HG03159 (cell line): Measurements from ENCODE around the gene LAMC1.
"Not testable (repeated sequence)": the region's sequence is repeated elsewhere in the genome, so short reads cannot be mapped to it uniquely, and the experiment has no call there.

Experiments
- ATAC-seq: cut with Tn5 transposase; IDR thresholded peaks from one replicate; pipeline ENCODE4 v1.9.1; 2021; ENCODE audit warnings: mild to moderate bottlenecking, moderate library complexity; ENCODE audit not compliant: unreplicated experiment

The LAMC1 gene

DNA sequence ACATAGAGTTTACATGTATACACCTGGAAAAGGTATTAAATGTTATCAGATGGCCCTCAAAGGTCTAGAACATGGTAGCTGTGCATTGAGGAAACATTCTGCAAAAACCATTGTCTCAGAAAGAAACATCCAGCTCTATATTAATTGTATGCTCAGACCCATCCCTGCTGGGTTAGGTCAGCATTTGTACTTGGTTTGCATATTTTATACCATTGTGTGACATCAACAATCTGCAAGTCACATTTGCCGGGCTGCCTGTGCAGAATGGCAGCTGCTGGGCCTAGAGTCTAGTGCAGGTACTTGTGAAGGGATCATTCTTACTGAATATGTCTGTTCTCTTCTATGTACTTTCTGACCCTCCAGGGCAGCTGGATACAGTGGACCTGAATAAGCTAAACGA, 119.0 kb downstream of the LAMC1 start:
- ATAC-seq = no peak

GRCh38 chr1:183143576-183144315, 120.5 kb downstream of the LAMC1 start:
- no peak for ATAC-seq

GRCh38 chr1:183144752-183145151, 121.5 kb downstream of the LAMC1 start:
- no peak for ATAC-seq

DNA sequence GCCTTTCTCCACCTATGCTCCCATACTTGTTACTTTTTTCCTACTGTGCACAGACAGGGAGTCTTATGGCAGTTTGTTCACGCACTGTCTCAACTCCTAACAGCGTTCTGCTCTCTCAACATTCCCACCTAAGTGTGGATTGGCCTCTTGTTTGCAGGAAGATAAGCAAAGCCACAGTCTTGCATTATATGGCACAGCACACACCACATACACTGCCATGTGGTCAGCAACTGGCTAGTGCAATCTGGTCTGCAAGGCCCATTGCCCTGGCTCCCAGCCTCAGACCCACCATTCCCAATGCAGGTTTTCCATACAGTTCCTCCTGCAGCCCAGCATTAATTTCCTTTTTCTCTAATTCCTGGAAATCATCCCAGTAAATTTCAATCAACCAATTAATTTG, 124.5 kb downstream of the LAMC1 start:
- no peak for ATAC-seq

- no peak for ATAC-seq
These were observed 125.4 kb downstream of the LAMC1 start for GRCh38 chr1:183148599-183148998.

DNA sequence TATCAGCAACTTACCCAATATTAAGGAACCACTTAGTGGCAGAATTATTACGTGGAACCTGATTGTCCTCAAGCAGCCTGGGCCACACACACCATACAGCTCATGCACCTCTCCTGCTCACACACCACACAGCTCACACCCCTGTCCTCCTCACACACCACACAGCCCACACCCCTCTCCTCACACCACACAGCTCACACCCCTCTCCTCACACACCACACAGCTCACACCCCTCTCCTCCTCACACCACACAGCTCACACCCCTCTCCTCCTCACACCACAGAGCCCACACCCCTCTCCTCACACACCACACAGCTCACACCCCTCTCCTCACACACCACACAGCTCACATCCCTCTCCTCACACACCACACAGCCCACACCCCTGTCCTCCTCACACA, 126.1 kb downstream of the LAMC1 start:
- ATAC-seq = no peak

- ATAC-seq = not testable (repeated sequence)
These were observed 126.8 kb downstream of the LAMC1 start for GRCh38 chr1:183150032-183150431.

DNA sequence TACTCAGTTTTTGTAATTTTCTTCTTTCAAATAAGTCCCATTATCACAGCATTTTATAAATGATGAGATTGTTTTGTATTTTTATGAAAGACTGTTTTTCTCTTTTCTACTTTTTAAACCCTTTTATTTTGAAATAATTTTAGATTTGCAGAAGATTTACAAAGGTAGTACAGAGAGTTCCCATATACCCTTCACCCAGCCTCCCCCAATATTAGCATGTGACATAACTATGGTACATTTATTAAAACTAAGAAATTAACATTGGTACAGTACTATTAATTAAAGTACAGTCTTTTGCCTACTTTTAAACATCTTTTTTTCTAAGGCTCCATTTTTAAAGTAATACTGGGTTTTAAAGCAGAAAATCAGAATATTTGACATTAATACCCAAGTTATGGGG, 127.2 kb downstream of the LAMC1 start:
- ATAC-seq = no peak

GRCh38 chr1:183152180-183152579, 129.0 kb downstream of the LAMC1 start:
- ATAC-seq = no peak

DNA sequence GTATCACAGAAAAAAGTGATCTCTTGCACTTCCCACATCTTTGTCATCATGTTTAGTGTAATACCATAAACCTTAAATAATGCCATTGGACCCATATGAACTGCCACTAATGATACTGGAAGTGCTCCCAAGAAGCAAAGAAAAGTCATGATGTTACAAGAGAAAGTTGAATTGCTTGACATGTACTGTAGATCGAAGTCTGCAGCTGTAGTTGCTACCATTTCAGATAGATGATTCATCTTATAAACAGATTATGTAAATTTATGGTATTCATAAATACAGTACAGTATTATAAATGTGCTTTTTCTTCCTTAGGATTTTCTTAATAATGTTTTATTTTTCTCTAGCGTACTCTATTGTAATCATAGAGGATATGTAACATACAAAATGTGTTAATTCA, 132.7 kb downstream of the LAMC1 start:
- ATAC-seq = no peak

DNA sequence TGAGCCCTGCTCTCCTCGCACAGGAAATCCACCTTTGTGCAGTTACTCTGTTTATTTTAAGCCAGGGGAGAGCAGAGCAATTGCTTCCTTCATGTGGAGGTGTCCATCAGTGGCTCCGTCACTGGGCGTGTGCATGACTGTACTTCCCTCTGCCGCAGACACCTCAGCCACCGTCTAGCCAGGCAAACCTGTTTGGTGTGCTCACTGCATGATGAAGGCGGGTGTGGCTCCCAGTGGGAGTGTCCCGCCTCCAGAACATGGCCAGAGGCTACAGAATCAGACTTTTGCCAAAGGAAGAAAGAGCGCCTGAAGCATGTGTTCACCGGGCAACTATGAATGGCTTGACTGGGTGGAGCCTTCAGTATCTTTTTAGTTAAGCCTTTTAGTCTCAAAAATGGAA, 136.7 kb downstream of the LAMC1 start:
- ATAC-seq = no peak

DNA sequence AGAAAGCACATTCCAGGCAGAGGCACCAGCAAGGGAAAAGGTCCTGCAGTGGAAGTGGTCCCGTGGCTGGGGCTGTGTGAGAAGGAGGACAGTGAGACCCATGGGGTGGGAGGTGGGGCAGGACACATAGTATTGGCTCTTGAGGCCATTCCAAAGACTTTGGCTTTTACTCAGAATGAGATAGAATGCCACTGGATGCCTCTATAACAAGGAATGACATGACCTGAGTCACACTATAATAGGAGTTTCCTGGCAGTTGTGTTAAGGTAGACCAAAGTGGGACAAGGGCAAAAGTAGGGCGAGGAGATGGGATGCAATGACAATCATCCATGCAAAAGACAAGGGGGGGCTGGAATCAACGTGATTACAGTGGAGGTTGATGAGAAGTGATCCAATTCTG, 138.2 kb downstream of the LAMC1 start:
- no peak for ATAC-seq

GRCh38 chr1:183163316-183163715, 140.1 kb downstream of the LAMC1 start:
- no peak for ATAC-seq

DNA sequence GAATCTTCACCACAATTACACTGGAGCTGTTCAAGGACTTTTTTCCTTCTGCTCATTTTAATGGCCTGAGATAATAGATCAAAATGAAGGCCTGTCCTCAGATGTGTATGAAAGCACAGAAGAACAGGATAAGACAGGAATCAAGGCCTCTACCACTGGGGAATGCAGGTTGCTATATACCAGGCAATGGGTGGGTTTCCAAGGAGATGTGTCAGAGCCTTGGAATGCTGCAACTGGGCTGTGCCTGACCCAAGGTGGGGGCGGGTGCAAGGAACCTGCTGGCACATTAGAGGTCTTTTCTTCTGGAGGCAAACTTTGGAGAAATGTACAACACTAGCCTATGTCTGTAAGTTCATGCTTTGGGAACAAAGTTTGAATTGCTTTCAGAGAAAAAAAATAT, 141.1 kb downstream of the LAMC1 start:
- no peak for ATAC-seq

GRCh38 chr1:183164963-183165362, 141.7 kb downstream of the LAMC1 start:
- ATAC-seq = no peak

GRCh38 chr1:183165456-183165855, 142.2 kb downstream of the LAMC1 start:
- ATAC-seq = no peak

DNA sequence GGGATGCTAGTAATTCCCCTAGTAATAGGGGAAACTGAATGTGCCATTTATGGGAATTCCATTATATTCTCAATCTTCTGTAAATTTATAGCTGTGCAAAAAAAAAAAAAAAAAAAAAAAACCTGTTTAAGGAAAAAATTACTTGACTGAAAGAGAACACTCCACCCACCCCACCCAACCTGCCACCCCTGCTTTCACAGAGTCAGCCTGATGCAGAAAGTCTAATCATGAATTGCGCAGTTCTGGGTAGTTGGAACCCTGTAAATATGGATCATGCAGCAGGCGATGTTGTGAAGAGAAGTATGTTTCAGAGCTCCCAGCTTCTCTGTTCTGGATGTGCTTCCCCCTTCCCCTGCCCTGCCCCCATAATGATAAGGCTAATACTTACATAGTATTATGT, 143.2 kb downstream of the LAMC1 start:
- ATAC-seq = no peak

GRCh38 chr1:183167676-183168075, 144.5 kb downstream of the LAMC1 start:
- no peak for ATAC-seq

DNA sequence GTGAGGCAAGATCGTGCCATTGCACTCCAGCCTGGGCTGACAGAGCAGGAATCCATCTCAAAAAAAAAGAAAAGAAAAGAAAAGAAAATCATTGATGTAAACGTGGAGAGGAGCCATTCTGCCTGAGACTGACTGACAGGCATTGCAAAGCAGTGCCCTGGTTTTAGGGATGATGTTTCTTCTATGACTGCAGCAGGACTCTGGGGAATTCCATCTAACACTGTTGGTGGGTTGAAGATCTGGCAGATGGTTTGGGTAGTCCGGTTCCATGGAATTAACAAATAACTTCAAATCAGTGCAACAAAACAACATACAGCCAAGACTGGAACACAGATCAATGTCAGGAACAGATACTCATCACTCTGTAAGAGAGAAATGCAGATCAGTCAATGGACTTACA, 145.1 kb downstream of the LAMC1 start:
- ATAC-seq = no peak

- no peak for ATAC-seq
These were observed 150.6 kb downstream of the LAMC1 start for GRCh38 chr1:183173828-183174227.

- no peak for ATAC-seq
These were observed 152.4 kb downstream of the LAMC1 start for GRCh38 chr1:183175631-183176030.

DNA sequence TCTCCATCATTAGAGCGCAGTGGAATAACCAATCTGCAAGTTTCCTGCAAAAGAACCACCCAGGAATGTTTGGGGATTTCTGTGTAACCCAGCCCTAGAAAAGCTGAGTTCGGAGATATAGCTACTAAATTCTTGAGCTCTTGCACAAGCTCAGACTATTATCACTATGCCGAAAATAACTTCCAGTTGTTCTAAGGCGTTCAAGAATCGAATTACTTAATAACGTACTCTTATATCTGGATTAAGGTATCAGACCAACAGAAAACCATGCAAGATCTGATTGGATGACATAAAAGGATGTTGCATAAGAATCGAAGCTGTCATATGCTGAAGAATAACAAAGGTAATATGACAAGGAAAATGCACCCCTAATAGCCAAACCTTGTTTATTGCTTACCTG, 155.3 kb downstream of the LAMC1 start:
- no peak for ATAC-seq

GRCh38 chr1:183179033-183179432, 155.8 kb downstream of the LAMC1 start:
- no peak for ATAC-seq
